OCI-LY3 (cell line): ENCODE measurements around the gene CACNG7.

Experiments
- H2AFZ ChIP-seq: fragments of 200-600, 300-600 bp; shearing (Covaris generic); 2 replicates; pipeline ENCODE4 v1.6.0; 2014; ENCODE audit warnings: antibody characterized with exemption, low read depth, low read length
- H3K27ac ChIP-seq: fragments of 200-600, 300-600 bp; sonication (generic); 2 replicates; pipeline ENCODE4 v1.5.1; 2014; ENCODE audit warnings: mild to moderate bottlenecking, low read length, moderate library complexity, mixed read lengths
- H3K27me3 ChIP-seq: fragments of 200-600, 300-600 bp; sonication (generic); 2 replicates; pipeline ENCODE4 v1.6.1; 2014; ENCODE audit warnings: low read depth, low read length, mixed read lengths
- H3K36me3 ChIP-seq: fragments of 200-600, 300-600 bp; sonication (generic); replicated peaks from 2 replicates; pipeline ENCODE3; 2014; ENCODE audit warnings: low read depth, low read length, mixed read lengths
- H3K4me1 ChIP-seq: fragments of 300-600, 200-600 bp; sonication (generic); 2 replicates; pipeline ENCODE4 v1.6.1; 2014; ENCODE audit warnings: low read length, mixed read lengths
- H3K4me2 ChIP-seq: fragments of 200-600, 300-600 bp; sonication (generic); 2 replicates; pipeline ENCODE4 v1.6.1; 2014; ENCODE audit warnings: low read length, mixed read lengths
- H3K4me3 ChIP-seq: fragments of 300-600, 200-600 bp; sonication (generic); 2 replicates; pipeline ENCODE4 v1.5.1; 2014; ENCODE audit warnings: antibody characterized with exemption, mild to moderate bottlenecking, low read length, moderate library complexity
- H3K79me2 ChIP-seq: fragments of 300-600, 200-600 bp; shearing (Covaris generic); 2 replicates; pipeline ENCODE4 v1.6.1; 2014; ENCODE audit warnings: mild to moderate bottlenecking, low read length, mixed read lengths
- H3K9ac ChIP-seq: fragments of 300-600, 200-600 bp; shearing (Covaris generic); 2 replicates; pipeline ENCODE4 v1.6.0; 2014; ENCODE audit warnings: mild to moderate bottlenecking, low read length, moderate library complexity
- H3K9me3 ChIP-seq: fragments of 200-600, 300-600 bp; shearing (Covaris generic); 2 replicates; pipeline ENCODE4 v1.6.1; 2014; ENCODE audit warnings: low read length, mixed read lengths; ENCODE audit not compliant: insufficient read depth
- H4K20me1 ChIP-seq: fragments of 200-600, 300-600 bp; sonication (generic); 2 replicates; pipeline ENCODE4 v1.6.1; 2016; ENCODE audit warnings: low read length, mixed read lengths; ENCODE audit not compliant: insufficient read depth
- EZH2phosphoT487 ChIP-seq: fragments of 200-600 bp; shearing (Covaris generic); IDR thresholded peaks from 2 replicates; pipeline ENCODE4 v1.6.1; 2018; ENCODE audit warnings: antibody characterized with exemption, mixed run types, low read depth
- TF ChIP-seq, protein P1 (sequence below): fragments of 200-600, 300-600 bp; sonication (generic); IDR thresholded peaks from 2 replicates; pipeline ENCODE4 v1.5.1; 2014; ENCODE audit warnings: antibody characterized with exemption, low read length, low read depth

The CACNG7 gene

DNA sequence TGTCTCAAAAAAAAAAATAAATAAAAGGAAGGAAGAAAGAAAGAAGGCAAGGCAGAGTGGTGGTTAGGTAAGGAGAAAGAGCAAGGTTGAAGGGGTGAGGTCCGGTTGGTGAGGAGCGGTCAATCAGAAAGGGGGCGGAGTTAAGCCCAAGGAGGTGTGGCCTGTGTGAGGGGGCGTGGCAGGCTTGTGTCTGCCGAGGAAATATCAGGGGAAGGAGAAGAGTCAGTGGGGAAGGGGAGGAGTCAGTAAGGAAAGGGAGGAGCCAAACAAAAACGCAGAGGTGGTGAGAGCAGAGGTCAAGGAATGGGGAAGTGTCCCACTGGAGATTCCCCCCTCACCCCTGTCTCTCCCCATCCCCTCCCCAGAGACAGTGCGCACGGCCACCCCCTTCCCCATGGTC, 5.9 kb downstream of the CACNG7 start:
- H3K4me3 ChIP-seq, result no peak overlapping the region
- H3K4me2 ChIP-seq, result no peak overlapping the region
- H4K20me1 ChIP-seq, result no peaks in the 10 kb centered on the region
- no peaks in the 10 kb centered on the region for H3K36me3 ChIP-seq
- H3K4me1 ChIP-seq, result no peaks in the 10 kb centered on the region
- no peak for TF ChIP-seq EZH2phosphoT487
- no peaks in the 10 kb centered on the region for H3K9me3 ChIP-seq
- H3K27ac ChIP-seq, result no peak overlapping the region
- H3K9ac ChIP-seq, result no peak overlapping the region
- H3K27me3 ChIP-seq, result no peaks in the 10 kb centered on the region
- no peak overlapping the region for H2AFZ ChIP-seq
- no peaks in the 10 kb centered on the region for H3K79me2 ChIP-seq

DNA sequence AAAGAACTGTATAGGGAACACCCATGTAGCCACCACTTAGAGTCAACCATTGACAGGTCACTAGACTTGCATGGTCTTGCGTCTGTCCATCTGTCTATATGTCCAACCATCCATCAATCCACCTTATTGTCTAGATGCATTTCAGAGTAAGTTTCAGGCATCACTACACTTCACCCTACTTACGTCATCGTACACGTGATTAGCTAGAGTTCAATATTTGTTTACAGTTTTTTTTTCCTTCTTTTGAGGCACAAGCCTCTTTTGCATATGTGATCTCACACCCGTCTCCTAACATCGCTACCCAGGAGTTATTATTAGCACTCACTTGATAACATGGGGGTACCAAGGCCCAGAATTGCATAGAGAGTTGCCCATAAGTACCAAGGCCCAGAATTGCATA, 6.9 kb downstream of the CACNG7 start:
- Histone ChIP-seq H3K4me1 (no peaks in the 10 kb centered on the region), H3K9ac (no peak overlapping the region), H3K27ac (no peak overlapping the region), H4K20me1 (no peaks in the 10 kb centered on the region), H3K36me3 (no peaks in the 10 kb centered on the region), H3K4me3 (no peak overlapping the region), H3K79me2 (no peaks in the 10 kb centered on the region), H2AFZ (no peak overlapping the region), H3K4me2 (no peak overlapping the region), H3K9me3 (no peaks in the 10 kb centered on the region), H3K27me3 (no peaks in the 10 kb centered on the region)
- TF ChIP-seq, protein P1, sequence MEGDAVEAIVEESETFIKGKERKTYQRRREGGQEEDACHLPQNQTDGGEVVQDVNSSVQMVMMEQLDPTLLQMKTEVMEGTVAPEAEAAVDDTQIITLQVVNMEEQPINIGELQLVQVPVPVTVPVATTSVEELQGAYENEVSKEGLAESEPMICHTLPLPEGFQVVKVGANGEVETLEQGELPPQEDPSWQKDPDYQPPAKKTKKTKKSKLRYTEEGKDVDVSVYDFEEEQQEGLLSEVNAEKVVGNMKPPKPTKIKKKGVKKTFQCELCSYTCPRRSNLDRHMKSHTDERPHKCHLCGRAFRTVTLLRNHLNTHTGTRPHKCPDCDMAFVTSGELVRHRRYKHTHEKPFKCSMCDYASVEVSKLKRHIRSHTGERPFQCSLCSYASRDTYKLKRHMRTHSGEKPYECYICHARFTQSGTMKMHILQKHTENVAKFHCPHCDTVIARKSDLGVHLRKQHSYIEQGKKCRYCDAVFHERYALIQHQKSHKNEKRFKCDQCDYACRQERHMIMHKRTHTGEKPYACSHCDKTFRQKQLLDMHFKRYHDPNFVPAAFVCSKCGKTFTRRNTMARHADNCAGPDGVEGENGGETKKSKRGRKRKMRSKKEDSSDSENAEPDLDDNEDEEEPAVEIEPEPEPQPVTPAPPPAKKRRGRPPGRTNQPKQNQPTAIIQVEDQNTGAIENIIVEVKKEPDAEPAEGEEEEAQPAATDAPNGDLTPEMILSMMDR, result no peak
- TF ChIP-seq EZH2phosphoT487, result no peak

DNA sequence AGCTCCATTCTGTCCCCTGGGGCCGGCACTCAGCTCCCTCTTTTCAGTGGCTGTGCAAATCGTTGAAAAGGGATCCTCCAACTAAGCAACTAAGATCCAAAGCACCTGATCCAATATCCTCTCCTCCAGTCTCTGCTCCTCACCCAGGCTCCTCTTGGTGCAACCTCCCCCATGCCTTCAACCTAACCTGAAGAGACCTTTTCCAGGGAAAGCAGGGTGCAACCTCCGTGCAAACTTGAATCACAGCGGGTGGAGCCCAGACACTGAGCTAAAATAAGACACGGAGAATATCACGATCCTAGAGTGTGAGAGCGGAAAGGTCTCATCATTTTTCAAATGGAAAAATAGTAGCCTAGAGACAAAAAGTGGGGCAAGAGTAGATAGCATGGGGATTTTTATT, 8.3 kb downstream of the CACNG7 start:
- Histone ChIP-seq H3K27ac (no peak overlapping the region), H3K4me1 (no peaks in the 10 kb centered on the region), H3K9me3 (no peaks in the 10 kb centered on the region), H3K79me2 (no peaks in the 10 kb centered on the region), H3K36me3 (no peaks in the 10 kb centered on the region), H3K9ac (no peak overlapping the region), H3K4me3 (no peak overlapping the region), H3K4me2 (no peak overlapping the region), H2AFZ (no peak overlapping the region), H4K20me1 (no peaks in the 10 kb centered on the region), H3K27me3 (no peaks in the 10 kb centered on the region)
- TF ChIP-seq EZH2phosphoT487, result no peak
- TF ChIP-seq, protein P1, result no peak

DNA sequence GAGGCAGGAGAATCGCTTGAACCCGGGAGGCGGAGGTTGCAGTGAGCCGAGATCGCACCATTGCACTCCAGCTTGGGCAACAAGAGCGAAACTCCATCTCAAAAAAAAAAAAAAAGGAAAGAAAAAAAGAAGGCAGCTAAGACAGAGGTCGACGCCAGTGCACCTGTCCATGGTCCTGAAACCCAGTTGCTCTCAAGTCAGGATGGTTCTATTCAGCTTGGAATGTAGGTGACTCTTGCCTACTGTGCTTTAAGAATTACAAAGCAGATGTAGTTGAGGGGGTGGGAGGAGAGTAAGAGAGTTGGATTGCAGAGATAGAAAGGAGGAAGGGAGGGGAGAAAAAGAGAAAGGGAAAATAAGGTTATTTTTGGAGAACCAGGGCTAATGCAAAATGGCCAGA, 18.7 kb downstream of the CACNG7 start:
- H3K9ac ChIP-seq, result no peak overlapping the region
- no peak overlapping the region for H3K4me3 ChIP-seq
- no peak overlapping the region for H3K27ac ChIP-seq
- no peaks in the 10 kb centered on the region for H3K27me3 ChIP-seq
- no peaks in the 10 kb centered on the region for H3K4me1 ChIP-seq
- H2AFZ ChIP-seq, result no peak overlapping the region
- H3K36me3 ChIP-seq, result no peaks in the 10 kb centered on the region
- H4K20me1 ChIP-seq, result no peaks in the 10 kb centered on the region
- no peaks in the 10 kb centered on the region for H3K9me3 ChIP-seq
- no peak for TF ChIP-seq EZH2phosphoT487
- TF ChIP-seq, protein P1, result no peak
- H3K79me2 ChIP-seq, result no peaks in the 10 kb centered on the region
- H3K4me2 ChIP-seq, result no peak overlapping the region

DNA sequence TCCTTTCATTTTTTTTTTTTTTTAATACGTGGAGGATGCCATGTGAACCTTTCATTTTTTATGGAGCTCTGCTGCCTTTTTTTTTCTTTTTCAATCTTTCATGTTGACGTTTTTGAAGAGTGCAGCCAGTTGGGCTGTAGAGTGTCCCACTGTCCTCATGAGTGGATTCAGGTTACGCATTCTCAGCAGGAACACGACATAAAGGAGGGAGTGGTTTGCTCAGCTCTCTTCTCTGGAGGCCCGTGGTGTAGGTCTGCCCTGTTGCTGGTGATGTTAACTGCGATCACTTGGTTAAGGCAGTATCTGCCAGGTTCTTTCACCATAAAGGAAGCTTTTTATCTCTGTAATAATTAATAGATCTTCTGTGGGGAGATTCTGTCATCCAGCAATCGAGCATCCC, 27.0 kb downstream of the CACNG7 start:
- H3K9ac ChIP-seq, result no peak overlapping the region
- no peaks in the 10 kb centered on the region for H3K36me3 ChIP-seq
- no peaks in the 10 kb centered on the region for H3K4me1 ChIP-seq
- no peaks in the 10 kb centered on the region for H3K27me3 ChIP-seq
- no peak overlapping the region for H3K4me2 ChIP-seq
- H2AFZ ChIP-seq, result no peak overlapping the region
- H3K27ac ChIP-seq, result no peak overlapping the region
- TF ChIP-seq, protein P1, result no peak
- no peak for TF ChIP-seq EZH2phosphoT487
- no peaks in the 10 kb centered on the region for H3K79me2 ChIP-seq
- H4K20me1 ChIP-seq, result no peaks in the 10 kb centered on the region
- H3K9me3 ChIP-seq, result no peaks in the 10 kb centered on the region
- no peak overlapping the region for H3K4me3 ChIP-seq
